H1 (cell line): Measurements from ENCODE around the gene PITPNC1. TPM values are rescaled to one million over a fixed set of nuclear protein-coding genes. Genes with fewer than 3 reads are reported as not detected.
A peak's percentile ranks its signal among the peaks of the same experiment; 100 is the strongest.

Source experiments
- CTCF ChIA-PET: fragments of 300-600 bp; sonication (Branson Sonifier 250); formaldehyde crosslinking; loops from one replicate; lab custom pipeline; 2021; ENCODE audit not compliant: partially characterized antibody; lab: Charles Lee
- POLR2A ChIA-PET: fragments of 300-600 bp; sonication (Branson Sonifier 250); formaldehyde crosslinking; loops from one replicate; lab custom pipeline; 2021; ENCODE audit warnings: inconsistent platforms; ENCODE audit not compliant: partially characterized antibody; lab: Charles Lee
- DNase-seq, 2 experiments: peaks; one replicate each; pipeline versions ENCODE4 v3.0.0 to v3.0.0-alpha.2; 2010 to 2022; ENCODE audit warnings: low spot score in 2 of 2, low read depth in 1 of 2, mixed read lengths in 1 of 2
- FAIRE-seq: peaks from 2 replicates; lab custom pipeline; 2011; peaks lifted over from hg19 to GRCh38; lab: Jason Lieb, UNC
- H2AFZ ChIP-seq: 2 replicates; pipeline ENCODE4 v1.8.1; 2012; ENCODE audit warnings: low read length, inconsistent platforms
- H2AK5ac ChIP-seq: 2 replicates; pipeline ENCODE4 v1.6.1; 2013; ENCODE audit warnings: low read depth, low read length
- H2BK120ac ChIP-seq: replicated peaks from 2 replicates; pipeline ENCODE3; 2013; ENCODE audit warnings: low read depth, low read length, inconsistent platforms
- H2BK12ac ChIP-seq: 2 replicates; pipeline ENCODE4 v1.6.1; 2013; ENCODE audit warnings: low read depth, low read length
- H2BK15ac ChIP-seq: 2 replicates; pipeline ENCODE4 v1.6.1; 2013; ENCODE audit warnings: low read length
- H2BK20ac ChIP-seq: 2 replicates; pipeline ENCODE4 v1.6.1; 2013; ENCODE audit warnings: low read length
- H2BK5ac ChIP-seq: 2 replicates; pipeline ENCODE4 v1.6.1; 2013; ENCODE audit warnings: low read depth, low read length
- H3K14ac ChIP-seq: 2 replicates; pipeline ENCODE4 v1.6.1; 2013; ENCODE audit warnings: inconsistent platforms; ENCODE audit not compliant: insufficient read length
- H3K18ac ChIP-seq: 2 replicates; pipeline ENCODE4 v1.6.1; 2013; ENCODE audit warnings: low read length; ENCODE audit errors: extremely low read depth
- H3K23ac ChIP-seq: 2 replicates; pipeline ENCODE4 v1.6.1; 2013; ENCODE audit warnings: inconsistent platforms; ENCODE audit not compliant: insufficient read length
- H3K23me2 ChIP-seq: 2 replicates; pipeline ENCODE4 v1.6.1; 2013; ENCODE audit warnings: low read depth, low read length
- H3K27ac ChIP-seq: 2 replicates; pipeline ENCODE4 v1.6.1; 2011; ENCODE audit warnings: low read depth, low read length, inconsistent platforms
- H3K27me3 ChIP-seq, 4 experiments: replicated peaks in 1 of 4; 1 replicate in 1 of 4; 2 replicates in 3 of 4; pipeline versions ENCODE4 v1.6.1 to v1.8.1; 2011 to 2013; ENCODE audit warnings: low read length in 3 of 4, mild to moderate bottlenecking in 3 of 4, inconsistent platforms in 2 of 4, mixed read lengths in 2 of 4, moderate library complexity in 1 of 4; ENCODE audit not compliant: control insufficient read depth in 3 of 4, insufficient read depth in 3 of 4; ENCODE audit errors: extremely low read depth in 1 of 4
- H3K36me3 ChIP-seq, 4 experiments: 2 replicates each; pipeline versions ENCODE4 v1.6.1 to v1.8.1; 2011 to 2013; ENCODE audit warnings: mild to moderate bottlenecking in 4 of 4, low read length in 3 of 4, moderate library complexity in 2 of 4, control low read depth in 1 of 4, inconsistent platforms in 1 of 4; ENCODE audit not compliant: insufficient read depth in 4 of 4, control insufficient read depth in 2 of 4
- H3K4ac ChIP-seq: replicated peaks from 2 replicates; pipeline ENCODE3; 2013; ENCODE audit warnings: low read length, low read depth, mixed read lengths, inconsistent platforms; ENCODE audit not compliant: insufficient read length
- H3K4me1 ChIP-seq, 4 experiments: replicated peaks in 1 of 4; 1 replicate in 1 of 4; 2 replicates in 3 of 4; pipeline versions ENCODE4 v1.6.1 to v1.8.1; 2011 to 2013; ENCODE audit warnings: low read length in 3 of 4, inconsistent platforms in 2 of 4, mixed read lengths in 1 of 4; ENCODE audit not compliant: insufficient read depth in 4 of 4, control insufficient read depth in 3 of 4
- H3K4me2 ChIP-seq, 2 experiments: 2 replicates each; pipeline versions ENCODE4 v1.6.1 to v1.8.1; 2011 to 2013; ENCODE audit warnings: low read depth in 2 of 2, low read length in 2 of 2, control low read depth in 1 of 2, inconsistent platforms in 1 of 2, mild to moderate bottlenecking in 1 of 2; ENCODE audit not compliant: insufficient read depth in 1 of 2
- H3K4me3 ChIP-seq, 4 experiments: fragments of 200-600, 300-600 bp in 1 of 4; sonication (generic), shearing (Covaris generic), sonication (Bioruptor Twin) in 1 of 4; 2 replicates each; pipeline versions ENCODE4 v1.5.1 to v1.8.1; 2011 to 2016; ENCODE audit warnings: low read length in 4 of 4, low read depth in 3 of 4, control low read depth in 2 of 4, inconsistent platforms in 2 of 4, mild to moderate bottlenecking in 2 of 4, mixed read lengths in 1 of 4, moderate library complexity in 1 of 4; ENCODE audit not compliant: insufficient read depth in 2 of 4; ENCODE audit errors: extremely low read depth in 1 of 4
- H3K56ac ChIP-seq: replicated peaks from 2 replicates; pipeline ENCODE3; 2013; ENCODE audit warnings: low read depth, mild to moderate bottlenecking, mixed read lengths, low read length, inconsistent platforms; ENCODE audit not compliant: insufficient read length
- H3K79me1 ChIP-seq: 2 replicates; pipeline ENCODE4 v1.6.1; 2013; ENCODE audit warnings: low read depth, low read length, control low read depth
- H3K79me2 ChIP-seq, 2 experiments: 2 replicates each; pipeline versions ENCODE4 v1.6.1 to v1.8.1; 2012 to 2013; ENCODE audit warnings: low read length in 2 of 2, mild to moderate bottlenecking in 2 of 2, inconsistent platforms in 1 of 2; ENCODE audit not compliant: insufficient read depth in 2 of 2, control insufficient read depth in 1 of 2
- H3K9ac ChIP-seq, 4 experiments: replicated peaks in 1 of 4; 1 replicate in 1 of 4; 2 replicates in 3 of 4; pipeline versions ENCODE4 v1.6.1 to v1.8.1; 2011 to 2013; ENCODE audit warnings: low read depth in 3 of 4, low read length in 3 of 4, control low read depth in 2 of 4, mild to moderate bottlenecking in 2 of 4, moderate library complexity in 2 of 4, inconsistent platforms in 1 of 4; ENCODE audit errors: extremely low read depth in 1 of 4
- H3K9me3 ChIP-seq, 2 experiments: 2 replicates each; pipeline versions ENCODE4 v1.6.1 to v1.8.1; 2012 to 2013; ENCODE audit warnings: mild to moderate bottlenecking in 2 of 2, moderate library complexity in 2 of 2, control low read depth in 1 of 2, inconsistent platforms in 1 of 2, low read depth in 1 of 2, low read length in 1 of 2, mixed read lengths in 1 of 2; ENCODE audit not compliant: insufficient read depth in 2 of 2
- H4K20me1 ChIP-seq, 2 experiments: replicated peaks in 1 of 2; 2 replicates each; pipeline versions ENCODE3 to v1.8.1; 2011 to 2013; ENCODE audit warnings: inconsistent platforms in 2 of 2, low read length in 2 of 2, mild to moderate bottlenecking in 1 of 2; ENCODE audit not compliant: insufficient read depth in 2 of 2, control insufficient read depth in 1 of 2
- H4K5ac ChIP-seq: 2 replicates; pipeline ENCODE4 v1.6.1; 2013; ENCODE audit warnings: low read length, low read depth, mixed read lengths, inconsistent platforms; ENCODE audit not compliant: insufficient read length
- H4K8ac ChIP-seq: 2 replicates; pipeline ENCODE4 v1.8.0; 2013; ENCODE audit warnings: mild to moderate bottlenecking, moderate library complexity, low read length, inconsistent platforms; ENCODE audit not compliant: insufficient read depth; ENCODE audit errors: extremely low read depth
- H4K91ac ChIP-seq: replicated peaks from 2 replicates; pipeline ENCODE3; 2013; ENCODE audit warnings: low read length, mixed read lengths, inconsistent platforms; ENCODE audit not compliant: insufficient read length
- BRCA1 ChIP-seq: IDR thresholded peaks from 2 replicates; pipeline ENCODE4 v1.6.1; 2012; ENCODE audit warnings: low read depth, low read length, improper control_type of control experiment
- PHF8 ChIP-seq: fragments of 200-600 bp; sonication (generic); conservative IDR thresholded peaks from 2 replicates; pipeline ENCODE4 v1.7.1; 2012; ENCODE audit warnings: low read depth, mild to moderate bottlenecking, inconsistent platforms, low read length, moderate library complexity
- RAD21 ChIP-seq, 2 experiments: IDR thresholded peaks in 1 of 2; conservative IDR thresholded peaks in 1 of 2; 2 replicates each; pipeline ENCODE4 v1.6.1; 2011; ENCODE audit warnings: low read depth in 2 of 2, low read length in 2 of 2, improper control_type of control experiment in 1 of 2, inconsistent platforms in 1 of 2, mild to moderate bottlenecking in 1 of 2, moderate library complexity in 1 of 2
- RNF2 ChIP-seq: fragments of 200-900, 300-1000 bp; sonication (generic); IDR thresholded peaks from 2 replicates; pipeline ENCODE4 v1.7.1; 2016; ENCODE audit warnings: borderline replicate concordance, low read depth, mild to moderate bottlenecking, antibody characterized with exemption, low read length; ENCODE audit not compliant: poor library complexity, severe bottlenecking; ENCODE audit errors: missing control alignments
- SIX5 ChIP-seq: IDR thresholded peaks from 2 replicates; pipeline ENCODE4 v1.6.1; 2011; ENCODE audit warnings: mild to moderate bottlenecking, low read depth, low read length
- SUZ12 ChIP-seq: fragments of 200-600 bp; sonication (generic); IDR thresholded peaks from 2 replicates; pipeline ENCODE4 v1.6.1; 2012; ENCODE audit warnings: mild to moderate bottlenecking, inconsistent platforms, low read length, moderate library complexity, mixed read lengths
- TAF1 ChIP-seq: IDR thresholded peaks from 2 replicates; pipeline ENCODE4 v1.6.1; 2011; ENCODE audit warnings: mild to moderate bottlenecking, low read depth, low read length
- TBP ChIP-seq: IDR thresholded peaks from 2 replicates; pipeline ENCODE4 v1.6.1; 2011; ENCODE audit warnings: low read depth, low read length, improper control_type of control experiment
- whole genome bisulfite sequencing, 2 experiments: shearing (Covaris generic) in 1 of 2; methylation state at CpG; one replicate each; pipeline versions ENCODE4 v1.1.6 to v1.1.7; 2013 to 2015; ENCODE audit warnings: low lambda C conversion rate in 2 of 2, mixed read lengths in 2 of 2, inconsistent platforms in 1 of 2, low coverage in 1 of 2, missing lambda C conversion rate in 1 of 2; ENCODE audit not compliant: insufficient replicate concordance in 2 of 2, insufficient coverage in 1 of 2, insufficient read length in 1 of 2; ENCODE audit errors: extremely low coverage in 1 of 2, missing lambda C conversion rate in 1 of 2; 5-methylcytosine and 5-hydroxymethylcytosine counted together
- polyA plus RNA-seq, 7 experiments: library from polyadenylated mRNA; depleted of rRNA in 3 of 7; stranded (reverse) in 5 of 7; unstranded in 2 of 7; fragments of >200 nt in 5 of 7; fragments of 200-250 nt in 2 of 7; gene quantifications; 1 replicate in 5 of 7; 2 replicates in 1 of 7; 4 replicates in 1 of 7; pipeline versions ENCODE4 v1.2.1 to v1.2.3, GENCODE V29; 2011 to 2013; ENCODE audit warnings: missing spikeins in 2 of 7, mixed read lengths in 2 of 7
- total RNA-seq: library from RNA; stranded (reverse); fragmentation: NEBNext Ultra II Directional; extraction: Animal tissue kit (Norgen Biotek cat#: 25700); gene quantifications from 2 replicates; pipeline ENCODE4 v1.2.1, GENCODE V29; 2021
- TF ChIP-seq, protein P1 (sequence below), 3 experiments: IDR thresholded peaks; 1 replicate in 2 of 3; 2 replicates in 1 of 3; pipeline versions ENCODE4 v1.5.1 to v1.6.1; 2011; ENCODE audit warnings: low read length in 3 of 3, mild to moderate bottlenecking in 3 of 3, inconsistent platforms in 2 of 3, low read depth in 1 of 3, moderate library complexity in 1 of 3; ENCODE audit not compliant: insufficient read depth in 1 of 3; ENCODE audit errors: control extremely low read depth in 1 of 3

PITPNC1 gene
- total and polyA plus RNA-seq, 2 of the 8 experiments (the other 6 are each of a cell fraction or from before 2014, with no cell fraction given): 17.6 to 54.7 TPM

DNA sequence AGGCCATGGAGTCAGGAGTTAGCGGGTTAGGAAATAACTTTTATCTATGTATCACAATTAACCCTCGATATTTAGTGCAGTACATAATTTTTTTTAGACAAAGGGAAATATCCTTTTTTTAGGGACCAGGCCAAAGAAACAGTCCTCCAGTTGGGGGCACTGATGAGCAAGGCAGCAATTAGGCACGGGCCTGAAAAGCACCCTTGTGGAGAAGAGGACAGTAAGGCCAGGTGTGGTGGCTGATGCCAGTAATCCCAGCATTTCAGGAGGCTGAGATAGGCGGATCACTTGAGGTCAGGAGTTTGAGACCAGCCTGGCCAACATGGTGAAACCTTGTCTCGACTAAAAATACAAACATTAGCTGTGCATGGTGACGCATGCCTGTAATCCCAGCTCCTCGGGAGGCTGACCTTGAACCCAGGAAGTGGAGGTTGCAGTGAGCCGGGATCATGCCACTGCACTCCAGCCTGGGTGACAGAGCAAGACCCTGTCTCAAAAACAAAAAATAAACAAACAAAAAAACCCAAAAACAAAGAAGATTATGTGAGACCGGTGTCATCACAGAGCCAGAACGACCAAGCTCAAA, 182.4 kb downstream of the PITPNC1 start:
- peaks cover 5% of the 10 kb centered on the region; the same call in 1 of the 2 replicates for H3K23me2 ChIP-seq
- H3K4ac ChIP-seq: no peak overlapping the region
- H4K5ac ChIP-seq: no peak overlapping the region
- no peak overlapping the region for H4K91ac ChIP-seq
- no peak overlapping the region for H3K56ac ChIP-seq
- H3K9ac ChIP-seq: no peak overlapping the region
- H2AFZ ChIP-seq: no peak overlapping the region
- no peaks in the 10 kb centered on the region; a peak in 1 of 7 replicates for H3K4me1 ChIP-seq
- no peak overlapping the region for H3K18ac ChIP-seq
- no peaks in the 10 kb centered on the region; the same call in 1 of the 2 replicates for H3K79me1 ChIP-seq
- ChIA-PET CTCF (interaction anchor here (0.6 to 3.5 kb wide), 29 partner anchors 9 to 331 kb away, joined by 3 to 28 read pairs (median 4); no protein-coding TSS in a partner anchor), POLR2A (no interaction called here)
- H3K4me2 ChIP-seq: no peak overlapping the region
- H3K14ac ChIP-seq: no peak overlapping the region
- H2BK15ac ChIP-seq: no peak overlapping the region
- H3K79me2 ChIP-seq: no peaks in the 10 kb centered on the region
- no peak overlapping the region for H2BK120ac ChIP-seq
- no peak overlapping the region for H3K4me3 ChIP-seq
- no peaks in the 10 kb centered on the region; a peak in 1 of 8 replicates for H3K36me3 ChIP-seq
- H2BK12ac ChIP-seq: no peak overlapping the region
- WGBS, 2 experiments: 89% methylated on average over 10 of the region's 10 CpGs; no CpG with 5 or more reads in 1 of the 2 experiments
- no peak overlapping the region for H2BK20ac ChIP-seq
- H2AK5ac ChIP-seq: no peak overlapping the region
- H3K27me3 ChIP-seq: no peaks in the 10 kb centered on the region
- H4K8ac ChIP-seq: no peak overlapping the region
- no peak overlapping the region for H2BK5ac ChIP-seq
- no peaks in the 10 kb centered on the region for H4K20me1 ChIP-seq
- peak in 1 of 2 experiments; percentile 61 for DNase-seq
- no peak for TF ChIP-seq TBP
- TF ChIP-seq RAD21 (IDR thresholded peaks at IDR 0.05 in 1 of 2, conservative IDR thresholded peaks at IDR 0.05 in 1 of 2; ENCODE audit: low read depth in 2 of 2, low read length in 2 of 2): peak; percentile 60 to 72
- no peak for TF ChIP-seq SUZ12
- TF ChIP-seq, protein P1, sequence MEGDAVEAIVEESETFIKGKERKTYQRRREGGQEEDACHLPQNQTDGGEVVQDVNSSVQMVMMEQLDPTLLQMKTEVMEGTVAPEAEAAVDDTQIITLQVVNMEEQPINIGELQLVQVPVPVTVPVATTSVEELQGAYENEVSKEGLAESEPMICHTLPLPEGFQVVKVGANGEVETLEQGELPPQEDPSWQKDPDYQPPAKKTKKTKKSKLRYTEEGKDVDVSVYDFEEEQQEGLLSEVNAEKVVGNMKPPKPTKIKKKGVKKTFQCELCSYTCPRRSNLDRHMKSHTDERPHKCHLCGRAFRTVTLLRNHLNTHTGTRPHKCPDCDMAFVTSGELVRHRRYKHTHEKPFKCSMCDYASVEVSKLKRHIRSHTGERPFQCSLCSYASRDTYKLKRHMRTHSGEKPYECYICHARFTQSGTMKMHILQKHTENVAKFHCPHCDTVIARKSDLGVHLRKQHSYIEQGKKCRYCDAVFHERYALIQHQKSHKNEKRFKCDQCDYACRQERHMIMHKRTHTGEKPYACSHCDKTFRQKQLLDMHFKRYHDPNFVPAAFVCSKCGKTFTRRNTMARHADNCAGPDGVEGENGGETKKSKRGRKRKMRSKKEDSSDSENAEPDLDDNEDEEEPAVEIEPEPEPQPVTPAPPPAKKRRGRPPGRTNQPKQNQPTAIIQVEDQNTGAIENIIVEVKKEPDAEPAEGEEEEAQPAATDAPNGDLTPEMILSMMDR (IDR thresholded peaks at IDR 0.05; ENCODE audit: control extremely low read depth in 1 of 3, insufficient read depth in 1 of 3, low read depth in 1 of 3, low read length in 3 of 3): peak; percentile 56 to 81 (median 70)
- TF ChIP-seq RNF2: no peak
- TF ChIP-seq TAF1: no peak
- TF ChIP-seq SIX5: no peak
- TF ChIP-seq BRCA1: no peak
- no peak for TF ChIP-seq PHF8
- no peak overlapping the region for H3K23ac ChIP-seq
- H3K9me3 ChIP-seq: no peaks in the 10 kb centered on the region
- FAIRE-seq: no peak
- no peak overlapping the region for H3K27ac ChIP-seq
